HepG2 (cell line): ENCODE data around the gene MAP1LC3B. TPM values are rescaled to one million over a fixed set of nuclear protein-coding genes. Genes with fewer than 3 reads are reported as not detected.
A peak's percentile ranks its signal among the peaks of the same experiment; 100 is the strongest.

Experiments used
- ATAC-seq: fragments of 200-7000 bp; cut with Tn5 transposase; 3 replicates; pipeline ENCODE4 v1.9.1; 2020; ENCODE audit warnings: mild to moderate bottlenecking, moderate library complexity
- BruUV-seq: library from RNA; stranded (reverse); fragments of 400-500 nt; replicated peaks from 2 replicates; lab custom pipeline; 2021; lab: Mats Ljungman, UMichigan
- CTCF ChIA-PET: fragments of 300-600 bp; formaldehyde crosslinking; extraction: SDS; loops from one replicate; lab custom pipeline; 2021; ENCODE audit warnings: low total read pairs, inconsistent platforms, low intra/inter-chr PET ratio; lab: Yijun Ruan, JAX
- POLR2A ChIA-PET: fragments of 350-600 bp; sonication (Branson Sonifier 250); formaldehyde crosslinking; loops from one replicate; lab custom pipeline; 2020; ENCODE audit warnings: antibody characterized with exemption, inconsistent platforms; lab: Yijun Ruan, JAX
- DNase-seq: peaks from one replicate; pipeline ENCODE4 v3.0.0-alpha.2; 2015; ENCODE audit warnings: low spot score
- FAIRE-seq: peaks from 3 replicates; lab custom pipeline; 2011; peaks lifted over from hg19 to GRCh38; lab: Jason Lieb, UNC
- H2AFZ ChIP-seq: one replicate; pipeline ENCODE4 v1.6.1; 2011; ENCODE audit warnings: low read length, inconsistent platforms
- H3K27ac ChIP-seq: fragments of 300-600 bp; 3 replicates; pipeline ENCODE4 v1.8.0; 2011; ENCODE audit warnings: mixed run types, mild to moderate bottlenecking, mixed read lengths, low read length, inconsistent platforms; ENCODE audit not compliant: insufficient read depth; ENCODE audit errors: extremely low read length
- H3K27me3 ChIP-seq, 2 experiments: fragments of 200-600 bp in 1 of 2; 2 replicates in 1 of 2; 3 replicates in 1 of 2; pipeline versions ENCODE4 v1.6.0 to v1.8.0; 2011; ENCODE audit warnings: low read length in 2 of 2, mild to moderate bottlenecking in 2 of 2, moderate library complexity in 2 of 2, inconsistent platforms in 1 of 2; ENCODE audit not compliant: insufficient read depth in 2 of 2, control insufficient read depth in 1 of 2
- H3K36me3 ChIP-seq, 2 experiments: fragments of 200-600 bp in 1 of 2; replicated peaks in 1 of 2; 2 replicates in 1 of 2; 3 replicates in 1 of 2; pipeline versions ENCODE4 v1.5.1 to v1.8.0; 2011; ENCODE audit warnings: low read length in 2 of 2, inconsistent platforms in 1 of 2; ENCODE audit not compliant: insufficient read depth in 2 of 2, control insufficient read depth in 1 of 2
- H3K4me1 ChIP-seq: 2 replicates; pipeline ENCODE4 v1.5.1; 2012; ENCODE audit warnings: low read length, inconsistent platforms; ENCODE audit not compliant: insufficient read depth
- H3K4me2 ChIP-seq: 2 replicates; pipeline ENCODE4 v1.6.0; 2011; ENCODE audit warnings: low read depth, low read length, inconsistent platforms
- H3K4me3 ChIP-seq, 3 experiments: fragments of 200-600 bp in 1 of 3; sonication (generic), shearing (Covaris generic) in 1 of 3; replicated peaks in 1 of 3; 2 replicates each; pipeline ENCODE4 v1.5.1; 2011 to 2016; ENCODE audit warnings: low read length in 3 of 3, inconsistent platforms in 2 of 3, low read depth in 2 of 3, mild to moderate bottlenecking in 2 of 3, control low read depth in 1 of 3, mixed read lengths in 1 of 3; ENCODE audit not compliant: insufficient read depth in 1 of 3
- H3K79me2 ChIP-seq: one replicate; pipeline ENCODE4 v1.6.1; 2011; ENCODE audit warnings: low read length, inconsistent platforms; ENCODE audit not compliant: insufficient read depth
- H3K9ac ChIP-seq: 2 replicates; pipeline ENCODE4 v1.6.0; 2011; ENCODE audit warnings: mild to moderate bottlenecking, low read depth, low read length, inconsistent platforms; ENCODE audit not compliant: insufficient read depth
- H3K9me3 ChIP-seq: 2 replicates; pipeline ENCODE4 v1.5.1; 2012; ENCODE audit warnings: mild to moderate bottlenecking, low read length
- H4K20me1 ChIP-seq: 2 replicates; pipeline ENCODE4 v1.6.0; 2011; ENCODE audit warnings: inconsistent platforms, mild to moderate bottlenecking, low read length, moderate library complexity; ENCODE audit not compliant: insufficient read depth
- BATF2 ChIP-seq: sonication (generic); formaldehyde crosslinking; IDR thresholded peaks from 2 replicates; pipeline ENCODE4 v1.8.0; 2022; ENCODE audit warnings: mild to moderate bottlenecking, missing genetic modification reagents, moderate library complexity
- CTCF ChIP-seq: sonication (generic); formaldehyde crosslinking; IDR thresholded peaks from 2 replicates; pipeline ENCODE4 v1.5.0; 2020; ENCODE audit warnings: mild to moderate bottlenecking, missing genetic modification reagents, moderate library complexity
- DNMT1 ChIP-seq: sonication (generic); formaldehyde crosslinking; IDR thresholded peaks from 2 replicates; pipeline ENCODE4 v1.5.1; 2020; ENCODE audit warnings: mild to moderate bottlenecking, missing genetic modification reagents
- DRAP1 ChIP-seq: IDR thresholded peaks from 2 replicates; pipeline ENCODE4 v1.6.1; 2016; ENCODE audit warnings: missing genetic modification reagents, missing compliant biosample characterization
- HOXA5 ChIP-seq: sonication (generic); formaldehyde crosslinking; IDR thresholded peaks from 2 replicates; pipeline ENCODE4 v1.4.0; 2020; ENCODE audit warnings: missing genetic modification reagents
- KLF16 ChIP-seq, 2 experiments: sonication (generic) in 1 of 2; formaldehyde crosslinking in 1 of 2; IDR thresholded peaks; 2 replicates each; pipeline versions ENCODE4 v1.6.1 to v1.8.0; 2016 to 2023; ENCODE audit warnings: missing genetic modification reagents in 2 of 2, missing compliant biosample characterization in 1 of 2
- KLF6 ChIP-seq: IDR thresholded peaks from 2 replicates; pipeline ENCODE4 v1.8.0; 2016; ENCODE audit warnings: missing biosample characterization, missing genetic modification reagents
- SALL1 ChIP-seq: sonication (generic); formaldehyde crosslinking; IDR thresholded peaks from 2 replicates; pipeline ENCODE4 v1.8.0; 2022; ENCODE audit warnings: mild to moderate bottlenecking, missing genetic modification reagents
- SAP130 ChIP-seq: IDR thresholded peaks from 2 replicates; pipeline ENCODE4 v1.6.1; 2016; ENCODE audit warnings: low read depth
- ZNF709 ChIP-seq: sonication (generic); formaldehyde crosslinking; IDR thresholded peaks from 2 replicates; pipeline ENCODE4 v1.5.0; 2020; ENCODE audit warnings: mild to moderate bottlenecking, missing genetic modification reagents
- WGBS: methylation state at CpG from one replicate; pipeline ENCODE4 v1.1.6; 2017; ENCODE audit warnings: low lambda C conversion rate; 5-methylcytosine and 5-hydroxymethylcytosine counted together
- in situ Hi-C: cut with HindIII; loops from 2 replicates; pipeline ENCODE4 v1.10.0; 2017; ENCODE audit warnings: low pct_unique_long_range_greater_than_20kb; ENCODE audit not compliant: extremely low pct_ligation_motif_present
- intact Hi-C: fragments of 100-400 bp; cut with micrococcal nuclease; formaldehyde crosslinking; loops from one replicate; pipeline ENCODE4 v1.10.0; 2022; ENCODE audit not compliant: unreplicated experiment
- polyA plus RNA-seq, 8 experiments: library from polyadenylated mRNA; depleted of rRNA in 3 of 8; stranded (reverse) in 7 of 8; unstranded in 1 of 8; fragments of >200 nt; fragmentation: Illumina TruSeq in 4 of 8; extraction: Trizol in 4 of 8; gene quantifications; 2 replicates each; pipeline versions ENCODE4 v1.2.1 to v1.2.3, GENCODE V29; 2011 to 2016; ENCODE audit warnings: low read depth in 4 of 8, missing spikeins in 1 of 8, mixed read lengths in 1 of 8; ENCODE audit not compliant: insufficient read depth in 1 of 8
- total RNA-seq, 5 experiments: library from RNA; depleted of rRNA; stranded (reverse); fragments of >200 nt; fragmentation: Illumina TruSeq; extraction: Trizol; gene quantifications; 2 replicates each; pipeline ENCODE4 v1.2.3, GENCODE V29; 2016; ENCODE audit warnings: low read depth in 1 of 5
- TF ChIP-seq, protein P1 (sequence below): sonication (generic); formaldehyde crosslinking; IDR thresholded peaks from 2 replicates; pipeline ENCODE4 v1.4.0; 2020; ENCODE audit warnings: mild to moderate bottlenecking, missing genetic modification reagents
- TF ChIP-seq, protein P2 (sequence below): IDR thresholded peaks from 2 replicates; pipeline ENCODE4 v1.6.1; 2016; ENCODE audit warnings: mild to moderate bottlenecking, missing biosample characterization, missing genetic modification reagents
- TF ChIP-seq, protein P3 (sequence below): IDR thresholded peaks from 2 replicates; pipeline ENCODE4 v1.6.1; 2018; ENCODE audit warnings: missing genetic modification reagents, mild to moderate bottlenecking, missing compliant biosample characterization
- TF ChIP-seq, protein P4 (sequence below): sonication (generic); formaldehyde crosslinking; IDR thresholded peaks from 2 replicates; pipeline ENCODE4 v1.4.0; 2020; ENCODE audit warnings: missing genetic modification reagents

The MAP1LC3B gene
- total and polyA plus RNA-seq, 2 of the 13 experiments (the other 11 are each of a cell fraction or from before 2014, with no cell fraction given), result 15.7 to 37.4 TPM

DNA sequence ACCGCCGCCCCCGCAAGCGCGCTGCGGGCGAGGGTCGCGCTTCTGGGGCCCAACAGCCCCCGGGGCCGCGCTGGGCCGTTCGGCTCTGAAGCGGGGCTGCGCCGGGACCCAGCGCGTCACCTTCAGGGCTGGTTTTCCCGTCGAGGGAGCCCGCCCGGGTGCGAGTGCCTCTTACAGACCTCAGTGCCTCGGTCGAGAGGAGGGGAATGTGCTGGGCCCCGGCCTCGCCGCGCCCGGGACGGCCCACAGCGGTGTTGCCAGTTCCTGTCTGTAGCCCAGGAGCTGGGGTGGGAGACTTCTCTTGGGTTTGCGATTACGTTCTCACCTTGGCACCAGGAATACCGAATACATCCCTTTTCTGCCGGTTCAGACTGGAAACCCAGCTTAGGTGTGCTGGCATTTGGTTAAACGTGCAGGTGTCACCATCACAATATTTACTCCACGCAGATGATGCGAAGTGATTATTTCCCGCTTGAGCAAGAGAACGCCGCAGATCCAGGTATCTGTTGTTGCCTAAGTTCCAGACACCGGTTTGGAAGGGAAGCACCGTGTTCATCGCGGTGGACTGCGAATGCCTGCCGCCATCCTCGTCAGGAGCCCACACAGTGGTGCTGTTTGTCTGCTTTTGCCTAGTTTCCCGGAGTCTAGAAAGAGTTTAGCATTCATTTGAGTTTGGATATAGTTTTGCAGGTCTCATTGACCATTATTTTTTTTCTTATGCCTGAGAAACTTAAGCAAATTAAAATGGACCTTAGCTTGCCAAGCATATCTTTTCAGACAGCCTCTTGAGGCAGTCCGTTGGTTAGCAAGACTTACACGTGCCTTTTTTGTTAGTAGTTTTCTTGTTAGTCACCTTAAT is 914 bp downstream of the MAP1LC3B start:
- Histone ChIP-seq H3K9me3 (no peaks in the 10 kb centered on the region), H3K79me2 (peaks cover 55% of the 10 kb centered on the region), H3K36me3 (peaks cover 0 to 10% of the 10 kb centered on the region in 2 experiments; a peak in 2 of 5 replicates), H3K9ac (peak overlapping the region; percentile 98), H3K4me2 (peak overlapping the region; percentile 90), H2AFZ (no peak overlapping the region), H3K4me1 (peaks cover 54% of the 10 kb centered on the region), H3K4me3 (peak overlapping the region; percentile 74 to 92 (median 83)), H4K20me1 (peaks cover 46% of the 10 kb centered on the region), H3K27me3 (no peaks in the 10 kb centered on the region; a peak in 1 of 5 replicates), H3K27ac (peak overlapping the region; percentile 51)
- FAIRE-seq, result no peak
- in situ Hi-C loops, result loop anchor here (25.0 kb wide), 1 partner anchor 469 kb away; the partner anchor contains the start of gene SLC7A5
- 3% methylated on average over 16 of the region's 53 CpGs for WGBS
- POLR2A ChIA-PET, result interaction anchor here (1.1 to 6.5 kb wide), 6 partner anchors 9 to 75 kb away, joined by 4 to 125 read pairs (median 10); partner anchors contain the start of genes C16orf95 and FBXO31
- no peak for DNase-seq
- intact Hi-C loops, result no loop called here
- peak; percentile 5; the same call in 1 of the 3 replicates for ATAC-seq
- TSS peak; percentile 70 for BruUV-seq
- CTCF ChIA-PET, result interaction anchor here (1.6 to 2.5 kb wide), 2 partner anchors 68 to 76 kb away, joined by 9 to 12 read pairs; partner anchors contain the start of gene C16orf95
- TF ChIP-seq KLF16 (CRISPR knock-in tag; IDR thresholded peaks at IDR 0.05) (peak in 1 of 2 experiments; percentile 17; a peak in 1 of 4 replicates), KLF6 (CRISPR knock-in tag) (0 out of 2 replicates have a peak, but pooled peaks have one; percentile 34), CTCF (CRISPR knock-in tag) (peak; percentile 79), HOXA5 (CRISPR knock-in tag) (0 out of 2 replicates have a peak, but pooled peaks have one; percentile 30), SALL1 (peak; percentile 30; the same call in 1 of the 2 replicates), ZNF709 (no peak), BATF2 (CRISPR knock-in tag) (0 out of 2 replicates have a peak, but pooled peaks have one; percentile 27), DNMT1 (0 out of 2 replicates have a peak, but pooled peaks have one; percentile 28), DRAP1 (0 out of 2 replicates have a peak, but pooled peaks have one; percentile 17), SAP130 (CRISPR knock-in tag) (peak; percentile 76)
- TF ChIP-seq, protein P1, sequence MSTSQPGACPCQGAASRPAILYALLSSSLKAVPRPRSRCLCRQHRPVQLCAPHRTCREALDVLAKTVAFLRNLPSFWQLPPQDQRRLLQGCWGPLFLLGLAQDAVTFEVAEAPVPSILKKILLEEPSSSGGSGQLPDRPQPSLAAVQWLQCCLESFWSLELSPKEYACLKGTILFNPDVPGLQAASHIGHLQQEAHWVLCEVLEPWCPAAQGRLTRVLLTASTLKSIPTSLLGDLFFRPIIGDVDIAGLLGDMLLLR (CRISPR knock-in tag), result peak; percentile 68; the same call in 1 of the 2 replicates
- TF ChIP-seq, protein P2, sequence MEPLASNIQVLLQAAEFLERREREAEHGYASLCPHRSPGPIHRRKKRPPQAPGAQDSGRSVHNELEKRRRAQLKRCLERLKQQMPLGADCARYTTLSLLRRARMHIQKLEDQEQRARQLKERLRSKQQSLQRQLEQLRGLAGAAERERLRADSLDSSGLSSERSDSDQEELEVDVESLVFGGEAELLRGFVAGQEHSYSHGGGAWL (CRISPR knock-in tag), result peak; percentile 60; the same call in 1 of the 2 replicates
- TF ChIP-seq, protein P3, sequence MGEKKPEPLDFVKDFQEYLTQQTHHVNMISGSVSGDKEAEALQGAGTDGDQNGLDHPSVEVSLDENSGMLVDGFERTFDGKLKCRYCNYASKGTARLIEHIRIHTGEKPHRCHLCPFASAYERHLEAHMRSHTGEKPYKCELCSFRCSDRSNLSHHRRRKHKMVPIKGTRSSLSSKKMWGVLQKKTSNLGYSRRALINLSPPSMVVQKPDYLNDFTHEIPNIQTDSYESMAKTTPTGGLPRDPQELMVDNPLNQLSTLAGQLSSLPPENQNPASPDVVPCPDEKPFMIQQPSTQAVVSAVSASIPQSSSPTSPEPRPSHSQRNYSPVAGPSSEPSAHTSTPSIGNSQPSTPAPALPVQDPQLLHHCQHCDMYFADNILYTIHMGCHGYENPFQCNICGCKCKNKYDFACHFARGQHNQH (CRISPR knock-in tag), result 0 out of 2 replicates have a peak, but pooled peaks have one; percentile 67
- TF ChIP-seq, protein P4, sequence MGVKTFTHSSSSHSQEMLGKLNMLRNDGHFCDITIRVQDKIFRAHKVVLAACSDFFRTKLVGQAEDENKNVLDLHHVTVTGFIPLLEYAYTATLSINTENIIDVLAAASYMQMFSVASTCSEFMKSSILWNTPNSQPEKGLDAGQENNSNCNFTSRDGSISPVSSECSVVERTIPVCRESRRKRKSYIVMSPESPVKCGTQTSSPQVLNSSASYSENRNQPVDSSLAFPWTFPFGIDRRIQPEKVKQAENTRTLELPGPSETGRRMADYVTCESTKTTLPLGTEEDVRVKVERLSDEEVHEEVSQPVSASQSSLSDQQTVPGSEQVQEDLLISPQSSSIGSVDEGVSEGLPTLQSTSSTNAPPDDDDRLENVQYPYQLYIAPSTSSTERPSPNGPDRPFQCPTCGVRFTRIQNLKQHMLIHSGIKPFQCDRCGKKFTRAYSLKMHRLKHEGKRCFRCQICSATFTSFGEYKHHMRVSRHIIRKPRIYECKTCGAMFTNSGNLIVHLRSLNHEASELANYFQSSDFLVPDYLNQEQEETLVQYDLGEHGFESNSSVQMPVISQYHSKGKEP, result 0 out of 2 replicates have a peak, but pooled peaks have one; percentile 52
